ENCODE results near the gene DLEC1. TPM values are rescaled to one million over a fixed set of nuclear protein-coding genes. Genes with fewer than 3 reads are reported as not detected.

The DLEC1 gene
- total and polyA plus RNA-seq, 2 experiments from 2014 or later = 0.31 to 0.66 TPM

GRCh38 chr3:38026856-38027255, 12.2 kb upstream of the DLEC1 start:
- ATAC-seq (no peak), DNase-seq (ENCODE audit: low spot score) (no peak)
- TF ChIP-seq ETS1 (IDR thresholded peaks at IDR 0.05) = no peak
- no peaks in the 10 kb centered on the region for H3F3A ChIP-seq (replicated peaks; ENCODE audit: low read depth)
- H3K27ac Mint-ChIP-seq = no peak overlapping the region
- no peaks in the 10 kb centered on the region for H3K9me3 Mint-ChIP-seq
- no peaks in the 10 kb centered on the region; the same call in 1 of the 2 replicates for H3K79me2 ChIP-seq (replicated peaks; ENCODE audit: insufficient read depth)
- no peak overlapping the region for H3K27ac ChIP-seq (ENCODE audit: low read depth)
- no peak overlapping the region for H2AFZ ChIP-seq
- H3K4me3 Mint-ChIP-seq = no peak overlapping the region
- no peaks in the 10 kb centered on the region for H3K36me3 ChIP-seq (ENCODE audit: insufficient read depth)
- peaks cover 6% of the 10 kb centered on the region for H3K4me1 ChIP-seq (ENCODE audit: insufficient read depth)
- H3K36me3 Mint-ChIP-seq (ENCODE audit: low read depth) = no peaks in the 10 kb centered on the region
- H3K27me3 Mint-ChIP-seq (ENCODE audit: insufficient read depth, low read depth, poor library complexity) = peaks cover 52% of the 10 kb centered on the region
- no peaks in the 10 kb centered on the region for H3K9me2 ChIP-seq (ENCODE audit: insufficient read depth)
- H3K27me3 ChIP-seq (ENCODE audit: insufficient read depth) = peaks cover 59% of the 10 kb centered on the region
- no peak overlapping the region for H3K4me2 ChIP-seq
- H3K4me1 Mint-ChIP-seq = peaks cover 10% of the 10 kb centered on the region
- H4K20me1 ChIP-seq (replicated peaks; ENCODE audit: insufficient read depth) = peaks cover 3% of the 10 kb centered on the region; the same call in 1 of the 2 replicates
- H3K4me3 ChIP-seq = no peak overlapping the region

- H3K27ac ChIP-seq (ENCODE audit: low read depth) = no peak overlapping the region
- H3K4me3 ChIP-seq = peak overlapping the region; percentile 79
- H3K36me3 Mint-ChIP-seq (ENCODE audit: low read depth) = no peaks in the 10 kb centered on the region
- no peak overlapping the region for H2AFZ ChIP-seq
- DNase-seq (ENCODE audit: low spot score) (no peak), ATAC-seq (no peak)
- H3K27ac Mint-ChIP-seq = no peak overlapping the region
- no peak overlapping the region for H3K4me2 ChIP-seq
- H3K27me3 Mint-ChIP-seq (ENCODE audit: insufficient read depth, low read depth, poor library complexity) = peaks cover 48% of the 10 kb centered on the region
- H3K4me3 Mint-ChIP-seq = peak overlapping the region; percentile 71
- peaks cover 3% of the 10 kb centered on the region; the same call in 1 of the 2 replicates for H4K20me1 ChIP-seq (replicated peaks; ENCODE audit: insufficient read depth)
- H3K79me2 ChIP-seq (replicated peaks; ENCODE audit: insufficient read depth) = no peaks in the 10 kb centered on the region; the same call in 1 of the 2 replicates
- no peaks in the 10 kb centered on the region for H3K36me3 ChIP-seq (ENCODE audit: insufficient read depth)
- no peaks in the 10 kb centered on the region for H3K9me2 ChIP-seq (ENCODE audit: insufficient read depth)
- H3K4me1 ChIP-seq (ENCODE audit: insufficient read depth) = peaks cover 6% of the 10 kb centered on the region
- H3F3A ChIP-seq (replicated peaks; ENCODE audit: low read depth) = no peaks in the 10 kb centered on the region
- peaks cover 10% of the 10 kb centered on the region for H3K4me1 Mint-ChIP-seq
- no peaks in the 10 kb centered on the region for H3K9me3 Mint-ChIP-seq
- peaks cover 64% of the 10 kb centered on the region for H3K27me3 ChIP-seq (ENCODE audit: insufficient read depth)
- TF ChIP-seq ETS1 (IDR thresholded peaks at IDR 0.05) (no peak), STAT1 (IDR thresholded peaks at IDR 0.05; ENCODE audit: unreplicated experiment) (no peak), ZNF114 (CRISPR knock-in tag; IDR thresholded peaks at IDR 0.05) (no peak), REST (IDR thresholded peaks at IDR 0.05; ENCODE audit: unreplicated experiment) (no peak), ZNF462 (CRISPR knock-in tag; IDR thresholded peaks at IDR 0.05) (no peak), JUNB (IDR thresholded peaks at IDR 0.05; ENCODE audit: unreplicated experiment) (no peak), CREB1 (CRISPR knock-in tag; IDR thresholded peaks at IDR 0.05; ENCODE audit: low read depth) (no peak)
Measured at GRCh38 chr3:38027466-38028465, 11.2 kb upstream of the DLEC1 start.

Data from GM23338 (cell line).